Caco-2 (cell line): ENCODE data around the gene MREG. TPM values are rescaled to one million over a fixed set of nuclear protein-coding genes. Genes with fewer than 3 reads are reported as not detected.

ENCODE experiments used
- BruUV-seq: library from RNA; stranded (reverse); fragments of 400-500 nt; replicated peaks from 2 replicates; lab custom pipeline; 2021; lab: Mats Ljungman, UMichigan
- CTCF ChIA-PET: fragments of 300-600 bp; sonication (Branson Sonifier 250); formaldehyde crosslinking; loops from one replicate; lab custom pipeline; 2022; ENCODE audit warnings: antibody characterized with exemption; lab: Charles Lee
- POLR2A ChIA-PET: fragments of 300-600 bp; sonication (Branson Sonifier 250); formaldehyde crosslinking; loops from one replicate; lab custom pipeline; 2022; ENCODE audit warnings: antibody characterized with exemption; lab: Charles Lee
- DNase-seq, 2 experiments: peaks; one replicate each; pipeline versions ENCODE4 v3.0.0 to v3.0.0-alpha.2; 2020 to 2022
- H3K27me3 ChIP-seq: replicated peaks from 2 replicates; pipeline ENCODE4 v1.6.0; 2011; ENCODE audit warnings: low read length; ENCODE audit not compliant: control insufficient read depth, insufficient read depth
- H3K36me3 ChIP-seq: 2 replicates; pipeline ENCODE4 v1.5.1; 2011; ENCODE audit warnings: low read length; ENCODE audit not compliant: control insufficient read depth, insufficient read depth
- H3K4me1 ChIP-seq: fragments of 250-450 bp; sonication (Bioruptor Pico); 2 replicates; pipeline ENCODE4 v1.5.1; 2020; ENCODE audit warnings: mild to moderate bottlenecking
- H3K4me3 ChIP-seq: 2 replicates; pipeline ENCODE4 v1.5.1; 2011; ENCODE audit warnings: low read depth, mild to moderate bottlenecking, control low read depth, low read length
- H3K9me3 ChIP-seq: fragments of 250-450 bp; sonication (Bioruptor Pico); 2 replicates; pipeline ENCODE4 v1.5.1; 2020; ENCODE audit warnings: mild to moderate bottlenecking, moderate library complexity
- H3K27ac Mint-ChIP-seq: one replicate; pipeline ENCODE4 v1.8.0; 2022; ENCODE audit warnings: mixed read lengths; ENCODE audit not compliant: unreplicated experiment
- H3K27me3 Mint-ChIP-seq: one replicate; pipeline ENCODE4 v1.8.0; 2022; ENCODE audit warnings: mixed read lengths; ENCODE audit not compliant: insufficient read depth, unreplicated experiment
- H3K36me3 Mint-ChIP-seq: one replicate; pipeline ENCODE4 v1.8.0; 2022; ENCODE audit warnings: mild to moderate bottlenecking, mixed read lengths; ENCODE audit not compliant: insufficient read depth, unreplicated experiment
- H3K4me1 Mint-ChIP-seq: one replicate; pipeline ENCODE4 v1.8.0; 2022; ENCODE audit warnings: low read depth, mixed read lengths; ENCODE audit not compliant: unreplicated experiment
- H3K4me3 Mint-ChIP-seq: one replicate; pipeline ENCODE4 v1.8.0; 2022; ENCODE audit warnings: mild to moderate bottlenecking, moderate library complexity, mixed read lengths; ENCODE audit not compliant: unreplicated experiment
- H3K9me3 Mint-ChIP-seq: one replicate; pipeline ENCODE4 v1.8.0; 2022; ENCODE audit warnings: mixed read lengths; ENCODE audit not compliant: unreplicated experiment
- CTCF ChIP-seq, 2 experiments: fragments of 200-600 bp in 1 of 2; IDR thresholded peaks; 1 replicate in 1 of 2; 2 replicates in 1 of 2; pipeline versions ENCODE4 v1.5.1 to v1.8.0; 2011 to 2022; ENCODE audit warnings: antibody characterized with exemption in 1 of 2, control low read depth in 1 of 2, inconsistent platforms in 1 of 2, low read depth in 1 of 2, low read length in 1 of 2, mild to moderate bottlenecking in 1 of 2, moderate library complexity in 1 of 2; ENCODE audit not compliant: insufficient read depth in 1 of 2, severe bottlenecking in 1 of 2, unreplicated experiment in 1 of 2
- intact Hi-C: fragments of 100-400 bp; cut with micrococcal nuclease; formaldehyde crosslinking; loops from one replicate; pipeline ENCODE4 v1.10.0; 2022; ENCODE audit not compliant: unreplicated experiment
- total RNA-seq: library from RNA; stranded (reverse); gene quantifications from 2 replicates; pipeline ENCODE4 v1.2.3, GENCODE V29; 2022

Gene MREG
- total RNA-seq, 1 experiment from 2014 or later = 43.8 TPM

- Histone ChIP-seq H3K4me1 (peaks cover 23% of the 10 kb centered on the region), H3K36me3 (no peaks in the 10 kb centered on the region), H3K9me3 (no peaks in the 10 kb centered on the region), H3K4me3 (no peak overlapping the region), H3K27me3 (no peaks in the 10 kb centered on the region)
- CTCF ChIA-PET = interaction anchor here (1.6 kb wide), 1 partner anchor 12 kb away, joined by 5 read pairs; no protein-coding TSS in a partner anchor
- no peak for DNase-seq
- POLR2A ChIA-PET = no interaction called here
- TF ChIP-seq CTCF (IDR thresholded peaks at IDR 0.05; ENCODE audit: insufficient read depth in 1 of 2, low read depth in 1 of 2, low read length in 1 of 2, severe bottlenecking in 1 of 2, unreplicated experiment in 1 of 2) = no peak
- intact Hi-C loops = loop anchor here (1.0 to 5.0 kb wide), 10 partner anchors 92 to 917 kb away; partner anchors contain the start of gene FN1
- peak overlapping the region; percentile 79 for H3K27ac Mint-ChIP-seq
- H3K4me3 Mint-ChIP-seq = no peak overlapping the region
- BruUV-seq = no TSS peak
- H3K9me3 Mint-ChIP-seq = no peaks in the 10 kb centered on the region
- peaks cover 29% of the 10 kb centered on the region for H3K4me1 Mint-ChIP-seq
- peaks cover 15% of the 10 kb centered on the region for H3K36me3 Mint-ChIP-seq
- H3K27me3 Mint-ChIP-seq = no peaks in the 10 kb centered on the region
These were observed 93.6 kb downstream of the MREG start for GRCh38 chr2:215919624-215920243.

- CTCF ChIA-PET = no interaction called here
- BruUV-seq = no TSS peak
- TF ChIP-seq CTCF (IDR thresholded peaks at IDR 0.05; ENCODE audit: insufficient read depth in 1 of 2, low read depth in 1 of 2, low read length in 1 of 2, severe bottlenecking in 1 of 2, unreplicated experiment in 1 of 2) = no peak
- no peaks in the 10 kb centered on the region for H3K27me3 Mint-ChIP-seq
- no peaks in the 10 kb centered on the region for H3K27me3 ChIP-seq
- no peak for DNase-seq
- no peaks in the 10 kb centered on the region for H3K36me3 ChIP-seq
- POLR2A ChIA-PET = no interaction called here
- H3K4me1 Mint-ChIP-seq = peaks cover 34% of the 10 kb centered on the region
- H3K4me3 Mint-ChIP-seq = no peak overlapping the region
- H3K4me3 ChIP-seq = no peak overlapping the region
- peak overlapping the region; percentile 79 for H3K27ac Mint-ChIP-seq
- no peaks in the 10 kb centered on the region for H3K9me3 ChIP-seq
- H3K4me1 ChIP-seq = peaks cover 23% of the 10 kb centered on the region
- intact Hi-C loops = loop anchor here (5.0 kb wide), 1 partner anchor 412 kb away; no protein-coding TSS in a partner anchor
- H3K9me3 Mint-ChIP-seq = no peaks in the 10 kb centered on the region
- H3K36me3 Mint-ChIP-seq = peaks cover 15% of the 10 kb centered on the region
These were observed 94.3 kb downstream of the MREG start for GRCh38 chr2:215918901-215919599.

GRCh38 chr2:215917953-215918620 lies 95.3 kb downstream of the MREG start:
- no peaks in the 10 kb centered on the region for H3K27me3 Mint-ChIP-seq
- Histone ChIP-seq H3K9me3 (no peaks in the 10 kb centered on the region), H3K4me1 (peaks cover 27% of the 10 kb centered on the region), H3K27me3 (no peaks in the 10 kb centered on the region), H3K36me3 (no peaks in the 10 kb centered on the region), H3K4me3 (no peak overlapping the region)
- no peak overlapping the region for H3K4me3 Mint-ChIP-seq
- ChIA-PET POLR2A (no interaction called here), CTCF (interaction anchor here (0.8 kb wide), 1 partner anchor 131 kb away, joined by 4 read pairs; no protein-coding TSS in a partner anchor)
- peaks cover 34% of the 10 kb centered on the region for H3K4me1 Mint-ChIP-seq
- H3K27ac Mint-ChIP-seq = peak overlapping the region; percentile 79
- DNase-seq = no peak
- no TSS peak for BruUV-seq
- H3K36me3 Mint-ChIP-seq = peaks cover 15% of the 10 kb centered on the region
- no peaks in the 10 kb centered on the region for H3K9me3 Mint-ChIP-seq
- no peak for TF ChIP-seq CTCF (IDR thresholded peaks at IDR 0.05; ENCODE audit: insufficient read depth in 1 of 2, low read depth in 1 of 2, low read length in 1 of 2, severe bottlenecking in 1 of 2, unreplicated experiment in 1 of 2)
- intact Hi-C loops = loop anchor here (5.0 kb wide), 1 partner anchor 411 kb away; no protein-coding TSS in a partner anchor
